ENCODE results near the gene VWA2.

DNA sequence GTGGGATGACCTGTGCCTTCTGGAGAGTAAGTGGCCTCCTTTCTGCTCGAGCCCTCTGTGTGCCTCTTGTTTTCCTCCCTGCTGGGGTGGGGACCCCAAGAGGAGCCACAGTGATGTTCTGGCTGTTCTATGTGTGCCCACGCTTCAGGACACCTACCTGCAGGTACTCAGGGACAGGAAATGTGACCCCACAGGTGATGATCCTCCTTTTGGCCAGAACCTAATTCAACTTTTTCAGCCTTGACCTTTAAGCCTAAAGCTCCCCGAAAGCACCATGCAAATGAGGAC is 70.3 kb downstream of the VWA2 start:
- TF ChIP-seq REST (IDR thresholded peaks at IDR 0.05; ENCODE audit: low read depth, low read length) (no peak), POLR2AphosphoS5 (IDR thresholded peaks at IDR 0.05; ENCODE audit: low read length) (no peak), HDAC2 (IDR thresholded peaks at IDR 0.05) (no peak), POLR2A (IDR thresholded peaks at IDR 0.05; ENCODE audit: low read depth, low read length) (no peak), HCFC1 (IDR thresholded peaks at IDR 0.05; ENCODE audit: low read length) (no peak), CREM (IDR thresholded peaks at IDR 0.05; ENCODE audit: low read depth) (no peak), CEBPB (IDR thresholded peaks at IDR 0.05; ENCODE audit: borderline replicate concordance in 1 of 2, low read depth in 2 of 2, low read length in 2 of 2) (no peak), SMC3 (IDR thresholded peaks at IDR 0.05; ENCODE audit: borderline replicate concordance, low read length) (no peak), RB1 (IDR thresholded peaks at IDR 0.05; ENCODE audit: borderline replicate concordance) (no peak), EP300 (IDR thresholded peaks at IDR 0.05; ENCODE audit: borderline replicate concordance in 1 of 2, control insufficient read depth in 1 of 2, low read depth in 2 of 2, low read length in 2 of 2) (no peak), NBN (IDR thresholded peaks at IDR 0.05) (no peak), GABPA (IDR thresholded peaks at IDR 0.05; ENCODE audit: low read depth) (no peak)
- TF ChIP-seq, protein P1, sequence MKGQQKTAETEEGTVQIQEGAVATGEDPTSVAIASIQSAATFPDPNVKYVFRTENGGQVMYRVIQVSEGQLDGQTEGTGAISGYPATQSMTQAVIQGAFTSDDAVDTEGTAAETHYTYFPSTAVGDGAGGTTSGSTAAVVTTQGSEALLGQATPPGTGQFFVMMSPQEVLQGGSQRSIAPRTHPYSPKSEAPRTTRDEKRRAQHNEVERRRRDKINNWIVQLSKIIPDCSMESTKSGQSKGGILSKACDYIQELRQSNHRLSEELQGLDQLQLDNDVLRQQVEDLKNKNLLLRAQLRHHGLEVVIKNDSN (IDR thresholded peaks at IDR 0.05; ENCODE audit: borderline replicate concordance, extremely low read length, insufficient read depth, low read depth, low read length), result no peak
